ENCODE measurements around the gene AIF1L.

- TF ChIP-seq, protein P1, sequence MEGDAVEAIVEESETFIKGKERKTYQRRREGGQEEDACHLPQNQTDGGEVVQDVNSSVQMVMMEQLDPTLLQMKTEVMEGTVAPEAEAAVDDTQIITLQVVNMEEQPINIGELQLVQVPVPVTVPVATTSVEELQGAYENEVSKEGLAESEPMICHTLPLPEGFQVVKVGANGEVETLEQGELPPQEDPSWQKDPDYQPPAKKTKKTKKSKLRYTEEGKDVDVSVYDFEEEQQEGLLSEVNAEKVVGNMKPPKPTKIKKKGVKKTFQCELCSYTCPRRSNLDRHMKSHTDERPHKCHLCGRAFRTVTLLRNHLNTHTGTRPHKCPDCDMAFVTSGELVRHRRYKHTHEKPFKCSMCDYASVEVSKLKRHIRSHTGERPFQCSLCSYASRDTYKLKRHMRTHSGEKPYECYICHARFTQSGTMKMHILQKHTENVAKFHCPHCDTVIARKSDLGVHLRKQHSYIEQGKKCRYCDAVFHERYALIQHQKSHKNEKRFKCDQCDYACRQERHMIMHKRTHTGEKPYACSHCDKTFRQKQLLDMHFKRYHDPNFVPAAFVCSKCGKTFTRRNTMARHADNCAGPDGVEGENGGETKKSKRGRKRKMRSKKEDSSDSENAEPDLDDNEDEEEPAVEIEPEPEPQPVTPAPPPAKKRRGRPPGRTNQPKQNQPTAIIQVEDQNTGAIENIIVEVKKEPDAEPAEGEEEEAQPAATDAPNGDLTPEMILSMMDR (IDR thresholded peaks at IDR 0.05) = no peak
- TF ChIP-seq POLR2A (IDR thresholded peaks at IDR 0.05) = no peak
Measured at GRCh38 chr9:131129183-131129582, 32.9 kb downstream of the AIF1L start.
